Measurements from ENCODE around the gene STPG3.

The STPG3 gene

GRCh38 chr9:137251194-137251461 lies at the start of gene STPG3:
TSS of gene STPG3 (plus strand) at chr9:137251286. CDS start at chr9:137251287, 1 bp downstream.
- DNase-seq (ENCODE audit: low spot score), result no peak

GRCh38 chr9:137202966-137203365 lies 48.1 kb upstream of the STPG3 start:
- DNase-seq (ENCODE audit: low spot score), result no peak

DNA sequence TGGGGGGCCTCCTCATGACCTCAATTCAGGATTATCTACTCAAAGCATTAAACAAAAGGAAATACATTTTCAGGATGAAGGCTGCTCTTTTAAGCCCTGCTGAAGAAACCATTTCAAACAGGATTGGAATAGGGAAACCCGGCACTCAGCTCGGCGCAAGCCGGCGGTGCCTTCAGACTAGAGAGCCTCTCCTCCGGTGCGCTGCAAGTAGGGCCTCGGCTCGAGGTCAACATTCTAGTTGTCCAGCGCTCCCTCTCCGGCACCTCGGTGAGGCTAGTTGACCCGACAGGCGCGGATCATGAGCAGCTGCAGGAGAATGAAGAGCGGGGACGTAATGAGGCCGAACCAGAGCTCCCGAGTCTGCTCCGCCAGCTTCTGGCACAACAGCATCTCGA lies 46.4 kb upstream of the STPG3 start:
- DNase-seq (ENCODE audit: low spot score), result no peak

DNA sequence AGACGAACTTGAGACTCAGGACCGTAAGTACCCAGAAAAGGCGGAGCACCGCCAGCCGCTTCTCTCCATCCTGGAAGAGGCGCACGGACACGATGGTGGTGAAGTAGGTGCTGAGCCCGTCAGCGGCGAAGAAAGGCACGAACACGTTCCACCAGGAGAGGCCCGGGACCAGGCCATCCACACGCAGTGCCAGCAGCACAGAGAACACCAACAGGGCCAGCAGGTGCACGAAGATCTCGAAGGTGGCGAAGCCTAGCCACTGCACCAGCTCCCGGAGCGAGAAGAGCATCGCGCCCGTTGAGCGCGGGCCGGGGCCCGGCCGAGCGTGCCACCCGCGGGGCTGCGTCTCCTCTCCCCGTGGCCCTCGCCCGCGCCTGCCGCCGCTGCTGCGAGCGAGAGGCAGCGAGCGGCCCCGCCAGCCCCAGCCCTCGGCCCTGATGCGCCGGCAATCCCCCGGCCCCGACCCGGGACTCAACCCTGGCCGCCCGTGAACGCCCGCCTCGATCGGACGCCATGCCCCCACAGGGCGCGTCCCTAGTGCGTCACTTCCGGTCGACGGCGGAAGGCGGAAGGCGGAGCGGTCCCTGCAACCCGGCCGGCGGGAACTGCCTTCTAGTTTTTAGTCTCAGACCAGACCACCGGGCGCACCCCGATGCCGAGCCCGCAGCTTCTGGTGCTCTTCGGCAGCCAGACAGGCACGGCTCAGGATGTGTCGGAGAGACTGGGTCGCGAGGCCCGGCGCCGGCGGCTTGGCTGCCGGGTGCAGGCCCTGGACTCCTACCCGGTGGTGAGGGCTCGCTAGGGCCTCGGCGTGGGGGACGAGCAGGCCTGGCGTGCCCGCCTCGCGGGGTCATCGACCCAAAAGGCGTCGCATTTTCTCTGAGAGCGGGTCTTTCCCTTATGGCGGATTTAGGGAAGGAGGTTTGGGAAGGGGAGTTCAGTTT lies 45.7 kb upstream of the STPG3 start, which contains the start of the genes NDOR1 and TMEM203:
Gene NDOR1, plus strand, starts transcription at position 575 of the 944 bp plus-strand sequence. Its CDS starts 78 bp downstream, at position 653.
Gene TMEM203, minus strand, starts transcription at position 523 of the 944 bp plus-strand sequence. Its CDS starts 234 bp downstream, at position 289.
- DNase-seq (ENCODE audit: low spot score), result peak; percentile 90

DNA sequence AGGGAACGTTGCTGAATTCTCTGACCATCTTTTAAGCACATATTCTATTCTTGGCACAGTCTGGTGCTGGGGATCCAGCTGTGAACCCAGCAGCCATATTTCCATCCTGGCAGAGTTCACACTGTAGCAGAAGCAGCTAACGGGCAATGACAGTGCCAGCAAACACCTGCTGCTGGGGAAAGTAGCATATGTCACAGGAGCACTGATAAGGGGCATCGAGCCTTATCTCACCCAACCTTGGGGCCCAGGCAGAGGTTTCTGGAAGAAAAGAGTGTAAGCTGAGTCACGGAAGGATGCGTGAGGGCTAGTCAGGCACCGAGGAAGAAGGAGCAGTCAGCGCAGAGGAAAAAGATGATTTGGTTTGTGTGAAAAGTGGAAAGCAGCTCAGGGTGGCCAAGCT lies 44.5 kb upstream of the STPG3 start:
- DNase-seq (ENCODE audit: low spot score), result no peak

DNA sequence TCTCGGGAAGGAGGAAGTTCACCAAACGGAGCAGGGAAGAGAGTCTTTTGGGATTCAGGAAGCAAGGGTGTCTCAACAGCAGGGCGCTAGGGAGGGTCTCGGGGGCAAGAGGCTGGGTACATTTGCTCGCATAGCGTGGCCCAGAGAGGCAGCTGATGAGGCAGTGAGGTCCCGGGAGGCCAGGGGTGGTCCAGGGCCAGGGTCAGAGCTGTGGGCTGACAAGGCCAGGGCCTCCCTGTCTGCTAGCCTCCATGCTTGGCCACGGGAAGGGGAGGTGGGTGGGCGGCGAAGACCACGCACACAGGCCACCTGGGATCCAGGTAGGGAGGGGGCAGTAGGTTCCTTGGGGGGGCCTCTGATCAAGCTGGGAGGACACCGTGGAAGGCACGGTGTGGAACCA lies 39.6 kb upstream of the STPG3 start:
- DNase-seq (ENCODE audit: low spot score), result no peak

DNA sequence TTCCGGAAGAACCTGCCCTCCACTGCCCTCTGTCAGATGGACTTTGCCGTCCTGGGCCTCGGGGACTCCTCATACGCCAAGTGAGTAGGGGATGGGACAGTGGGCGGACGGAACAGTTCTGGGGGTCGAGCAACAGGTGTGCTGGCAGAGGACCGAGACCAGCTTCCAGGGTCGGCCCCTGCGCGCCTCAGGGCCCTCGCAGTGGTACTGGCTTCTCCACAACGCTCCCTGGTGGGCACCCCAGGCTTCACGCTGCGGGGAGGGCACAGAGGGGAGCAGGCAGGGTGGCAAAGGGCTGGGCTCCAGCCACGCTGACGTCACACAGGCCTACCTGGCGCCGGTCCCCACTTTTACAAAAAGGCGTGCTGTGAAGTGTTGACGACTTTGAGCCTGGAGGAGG lies 38.6 kb upstream of the STPG3 start:
- no peak for DNase-seq (ENCODE audit: low spot score)

GRCh38 chr9:137213160-137214060 lies 37.7 kb upstream of the STPG3 start:
- DNase-seq (ENCODE audit: low spot score), result no peak

GRCh38 chr9:137214620-137215019 lies 36.5 kb upstream of the STPG3 start:
- DNase-seq (ENCODE audit: low spot score), result no peak

GRCh38 chr9:137215196-137215986 lies 35.7 kb upstream of the STPG3 start:
- DNase-seq (ENCODE audit: low spot score), result no peak

GRCh38 chr9:137216188-137216965 lies 34.7 kb upstream of the STPG3 start:
- no peak for DNase-seq (ENCODE audit: low spot score)

DNA sequence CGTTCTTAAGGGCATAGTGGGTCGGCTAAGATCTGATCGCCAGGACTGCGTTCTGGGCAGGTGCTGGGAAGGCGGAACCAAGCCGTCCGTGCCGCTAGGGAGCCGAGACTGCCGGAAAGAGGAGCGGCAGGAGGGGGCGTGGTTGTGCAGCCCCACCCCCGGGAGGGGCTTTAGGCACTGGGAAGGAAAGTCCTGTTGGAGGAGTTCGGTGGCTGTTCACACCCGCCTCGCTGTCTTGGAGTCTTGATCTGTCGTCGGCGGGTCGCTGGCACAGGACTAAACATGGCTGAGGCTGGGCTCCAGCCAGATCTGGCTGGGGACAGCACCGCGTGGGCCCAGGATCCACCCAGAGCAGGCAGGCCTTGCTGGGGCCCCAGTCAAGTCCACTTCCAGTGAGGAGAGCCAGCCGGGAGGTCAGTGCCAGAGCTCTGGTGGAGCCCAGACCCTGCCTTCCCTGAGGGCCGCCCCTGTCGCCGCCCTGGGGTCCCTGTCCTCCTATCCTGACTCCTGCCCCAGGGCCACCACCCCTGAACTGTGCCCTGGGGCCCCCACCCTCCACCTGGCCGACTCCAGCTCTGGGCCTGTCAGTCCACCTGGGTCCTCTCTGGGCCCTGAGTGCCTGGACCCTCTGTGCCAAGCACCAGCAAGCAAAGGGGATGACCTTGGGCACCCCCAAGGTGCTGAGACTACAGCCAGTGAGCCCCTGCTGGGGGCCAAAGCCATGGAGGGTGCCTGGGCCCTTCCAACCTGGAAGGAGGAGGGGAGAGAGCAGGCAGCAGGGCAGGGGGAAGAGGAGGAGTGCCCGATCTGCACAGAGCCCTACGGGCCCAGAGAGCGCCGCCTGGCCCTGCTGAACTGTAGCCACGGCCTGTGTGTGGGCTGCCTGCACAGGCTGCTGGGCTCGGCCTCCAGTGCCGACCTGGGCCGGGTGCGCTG lies 33.5 kb upstream of the STPG3 start:
- no peak for DNase-seq (ENCODE audit: low spot score)

GRCh38 chr9:137218212-137218753 lies 32.8 kb upstream of the STPG3 start:
- no peak for DNase-seq (ENCODE audit: low spot score)

DNA sequence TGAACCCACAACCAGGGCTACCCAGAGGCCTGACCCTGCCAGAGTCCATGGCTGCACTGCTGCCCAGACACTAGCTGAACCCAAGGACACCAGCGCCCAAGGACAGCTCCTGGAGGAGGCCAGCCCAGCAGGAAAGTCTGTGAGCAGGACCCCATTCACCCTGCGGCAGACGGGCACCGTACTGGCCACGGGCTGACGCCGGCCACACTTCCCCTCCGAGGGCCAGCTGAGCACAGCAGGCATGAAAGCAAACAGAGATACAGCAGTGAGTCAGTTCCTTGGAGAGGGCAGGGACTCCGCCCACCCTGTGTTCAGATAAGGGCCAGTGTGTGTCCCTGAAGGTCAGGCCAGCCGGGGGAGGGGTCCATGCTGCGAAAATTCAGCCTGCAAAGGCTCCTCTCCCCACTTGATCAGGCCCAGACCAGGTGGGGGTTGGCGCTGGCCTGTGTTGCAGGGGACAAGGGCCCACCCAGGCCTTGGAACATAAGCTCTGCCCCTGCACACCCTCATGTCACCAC lies 32.3 kb upstream of the STPG3 start:
- DNase-seq (ENCODE audit: low spot score), result no peak

- no peak for DNase-seq (ENCODE audit: low spot score)
Observed at GRCh38 chr9:137219757-137220316, 31.2 kb upstream of the STPG3 start.

DNA sequence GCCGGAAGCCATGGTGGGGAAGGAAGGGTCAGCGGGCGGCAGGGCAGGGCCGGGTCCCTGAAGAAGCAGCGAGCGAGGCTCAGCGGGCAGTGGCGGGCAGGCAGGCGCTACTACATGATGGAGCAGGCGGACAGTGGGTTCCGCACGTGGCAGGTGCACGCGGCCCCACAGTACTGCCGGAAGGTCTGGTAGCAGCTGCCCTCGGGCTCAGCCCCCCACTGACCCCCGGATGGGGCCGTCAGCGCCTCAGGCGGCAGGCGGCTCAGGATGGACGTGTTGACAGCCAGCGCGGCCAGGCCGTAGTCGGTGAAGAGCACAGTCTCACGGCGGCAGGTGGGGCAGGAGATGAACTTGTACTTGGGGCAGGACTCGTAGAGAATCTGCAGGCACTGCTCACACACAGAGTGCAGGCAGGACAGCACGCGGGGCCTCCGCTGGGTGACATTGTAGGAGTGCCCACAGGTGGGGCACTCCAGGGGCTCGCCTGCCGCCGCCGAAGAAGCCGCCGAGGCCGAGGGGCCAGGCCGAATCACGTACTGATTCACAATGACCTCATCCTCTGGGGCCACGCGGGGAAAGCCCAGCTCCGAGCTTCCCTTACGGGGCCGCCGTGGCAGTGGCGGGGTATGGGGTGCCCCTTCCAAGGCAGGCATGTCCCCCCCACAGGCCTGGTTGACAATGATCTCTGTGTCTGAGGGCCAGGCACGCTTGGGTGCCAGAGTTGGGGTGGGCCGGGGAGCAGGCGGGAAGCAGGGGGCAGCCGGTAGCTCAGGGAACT lies 30.6 kb upstream of the STPG3 start:
- no peak for DNase-seq (ENCODE audit: low spot score)

DNA sequence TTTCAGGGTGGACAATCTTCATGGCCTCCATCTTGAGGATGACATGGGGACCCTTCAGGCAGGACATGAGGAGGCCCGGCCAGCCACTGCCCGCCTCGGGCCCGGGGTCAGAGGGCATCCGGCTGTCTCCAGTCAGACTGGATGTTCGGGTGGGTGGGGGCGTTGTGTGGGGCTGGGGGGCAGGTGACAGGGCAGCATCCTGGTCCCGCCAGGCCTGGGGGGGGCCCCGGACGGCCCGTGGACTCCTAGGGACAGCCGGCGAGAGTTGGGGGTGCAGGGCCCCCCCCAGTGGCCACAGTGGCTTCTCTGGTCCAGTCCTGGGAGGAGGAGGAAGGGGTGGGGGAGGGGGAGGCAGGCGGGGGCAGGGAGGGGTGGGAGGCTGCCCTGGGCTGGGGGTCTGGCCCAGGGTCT lies 30.0 kb upstream of the STPG3 start:
- DNase-seq (ENCODE audit: low spot score), result no peak

DNA sequence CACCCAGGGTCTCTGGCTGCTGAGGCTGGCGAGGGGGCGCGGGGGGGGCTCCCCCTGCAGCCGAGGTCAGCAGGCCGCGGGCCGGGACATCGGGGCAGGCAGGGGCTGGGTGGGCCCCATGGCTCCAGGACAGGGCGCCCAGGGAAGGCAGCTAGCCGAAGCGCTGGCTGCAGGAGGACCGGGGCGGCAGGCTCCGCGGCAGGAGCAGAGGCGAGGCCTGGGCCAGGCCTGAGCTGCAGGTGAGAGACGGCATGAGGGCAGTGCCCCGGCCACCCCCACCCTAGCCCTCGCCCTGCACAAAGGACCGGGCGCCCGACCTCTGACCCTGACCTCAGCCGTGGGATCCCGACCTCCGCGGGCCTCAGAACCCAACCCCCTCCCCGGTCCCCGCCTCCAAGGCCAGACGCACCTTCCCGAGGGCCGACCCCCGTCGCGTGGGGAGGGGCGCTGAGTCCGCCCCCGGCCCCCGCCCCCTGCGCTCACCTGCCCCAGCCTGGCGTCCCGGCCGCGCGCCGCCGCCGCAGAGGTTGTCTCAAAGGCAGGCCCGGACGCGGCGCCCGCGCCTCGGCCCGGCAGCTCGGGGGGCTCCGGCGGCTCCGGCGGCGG lies 29.5 kb upstream of the STPG3 start:
- DNase-seq (ENCODE audit: low spot score), result no peak
